HepG2 (cell line): Measurements from ENCODE around the gene IRAK4. TPM values are rescaled to one million over a fixed set of nuclear protein-coding genes. Genes with fewer than 3 reads are reported as not detected.

Experiments used
- ATAC-seq: fragments of 200-7000 bp; cut with Tn5 transposase; 3 replicates; pipeline ENCODE4 v1.9.1; 2020; ENCODE audit warnings: mild to moderate bottlenecking, moderate library complexity
- BruUV-seq: library from RNA; stranded (reverse); fragments of 400-500 nt; replicated peaks from 2 replicates; lab custom pipeline; 2021; lab: Mats Ljungman, UMichigan
- CTCF ChIA-PET: fragments of 300-600 bp; formaldehyde crosslinking; extraction: SDS; loops from one replicate; lab custom pipeline; 2021; ENCODE audit warnings: low total read pairs, inconsistent platforms, low intra/inter-chr PET ratio; lab: Yijun Ruan, JAX
- POLR2A ChIA-PET: fragments of 350-600 bp; sonication (Branson Sonifier 250); formaldehyde crosslinking; loops from one replicate; lab custom pipeline; 2020; ENCODE audit warnings: antibody characterized with exemption, inconsistent platforms; lab: Yijun Ruan, JAX
- DNase-seq: peaks from one replicate; pipeline ENCODE4 v3.0.0-alpha.2; 2015; ENCODE audit warnings: low spot score
- FAIRE-seq: peaks from 3 replicates; lab custom pipeline; 2011; peaks lifted over from hg19 to GRCh38; lab: Jason Lieb, UNC
- H2AFZ ChIP-seq: one replicate; pipeline ENCODE4 v1.6.1; 2011; ENCODE audit warnings: low read length, inconsistent platforms
- H3K27ac ChIP-seq: fragments of 300-600 bp; 3 replicates; pipeline ENCODE4 v1.8.0; 2011; ENCODE audit warnings: mixed run types, mild to moderate bottlenecking, mixed read lengths, low read length, inconsistent platforms; ENCODE audit not compliant: insufficient read depth; ENCODE audit errors: extremely low read length
- H3K27me3 ChIP-seq, 2 experiments: fragments of 200-600 bp in 1 of 2; 2 replicates in 1 of 2; 3 replicates in 1 of 2; pipeline versions ENCODE4 v1.6.0 to v1.8.0; 2011; ENCODE audit warnings: low read length in 2 of 2, mild to moderate bottlenecking in 2 of 2, moderate library complexity in 2 of 2, inconsistent platforms in 1 of 2; ENCODE audit not compliant: insufficient read depth in 2 of 2, control insufficient read depth in 1 of 2
- H3K36me3 ChIP-seq, 2 experiments: fragments of 200-600 bp in 1 of 2; replicated peaks in 1 of 2; 2 replicates in 1 of 2; 3 replicates in 1 of 2; pipeline versions ENCODE4 v1.5.1 to v1.8.0; 2011; ENCODE audit warnings: low read length in 2 of 2, inconsistent platforms in 1 of 2; ENCODE audit not compliant: insufficient read depth in 2 of 2, control insufficient read depth in 1 of 2
- H3K4me1 ChIP-seq: 2 replicates; pipeline ENCODE4 v1.5.1; 2012; ENCODE audit warnings: low read length, inconsistent platforms; ENCODE audit not compliant: insufficient read depth
- H3K4me2 ChIP-seq: 2 replicates; pipeline ENCODE4 v1.6.0; 2011; ENCODE audit warnings: low read depth, low read length, inconsistent platforms
- H3K4me3 ChIP-seq, 3 experiments: fragments of 200-600 bp in 1 of 3; sonication (generic), shearing (Covaris generic) in 1 of 3; replicated peaks in 1 of 3; 2 replicates each; pipeline ENCODE4 v1.5.1; 2011 to 2016; ENCODE audit warnings: low read length in 3 of 3, inconsistent platforms in 2 of 3, low read depth in 2 of 3, mild to moderate bottlenecking in 2 of 3, control low read depth in 1 of 3, mixed read lengths in 1 of 3; ENCODE audit not compliant: insufficient read depth in 1 of 3
- H3K79me2 ChIP-seq: one replicate; pipeline ENCODE4 v1.6.1; 2011; ENCODE audit warnings: low read length, inconsistent platforms; ENCODE audit not compliant: insufficient read depth
- H3K9ac ChIP-seq: 2 replicates; pipeline ENCODE4 v1.6.0; 2011; ENCODE audit warnings: mild to moderate bottlenecking, low read depth, low read length, inconsistent platforms; ENCODE audit not compliant: insufficient read depth
- H3K9me3 ChIP-seq: 2 replicates; pipeline ENCODE4 v1.5.1; 2012; ENCODE audit warnings: mild to moderate bottlenecking, low read length
- H4K20me1 ChIP-seq: 2 replicates; pipeline ENCODE4 v1.6.0; 2011; ENCODE audit warnings: inconsistent platforms, mild to moderate bottlenecking, low read length, moderate library complexity; ENCODE audit not compliant: insufficient read depth
- FOSL1 ChIP-seq: sonication (generic); formaldehyde crosslinking; IDR thresholded peaks from 2 replicates; pipeline ENCODE4 v1.9.0; 2021; ENCODE audit warnings: missing genetic modification reagents, borderline replicate concordance
- HDAC1 ChIP-seq: sonication (generic); formaldehyde crosslinking; IDR thresholded peaks from 2 replicates; pipeline ENCODE4 v1.5.1; 2020; ENCODE audit warnings: mild to moderate bottlenecking, missing genetic modification reagents
- HNRNPK ChIP-seq: fragments of 200-400 bp; formaldehyde crosslinking; IDR thresholded peaks from 2 replicates; pipeline ENCODE4 v1.6.1; 2018; ENCODE audit warnings: low read length, low read depth, moderate library complexity, mild to moderate bottlenecking; ENCODE audit not compliant: poor library complexity, severe bottlenecking
- IKZF4 ChIP-seq: sonication (generic); formaldehyde crosslinking; IDR thresholded peaks from 2 replicates; pipeline ENCODE4 v1.5.1; 2020; ENCODE audit warnings: borderline replicate concordance, mild to moderate bottlenecking, low read depth, missing genetic modification reagents; ENCODE audit errors: not compliant biosample characterization
- MBNL3 ChIP-seq: fragments of 250-450 bp; sonication (Bioruptor Pico); conservative IDR thresholded peaks from 2 replicates; pipeline ENCODE4 v1.8.0; 2022; ENCODE audit warnings: mild to moderate bottlenecking, inconsistent platforms
- MYNN ChIP-seq: sonication (generic); formaldehyde crosslinking; IDR thresholded peaks from 2 replicates; pipeline ENCODE4 v1.4.0; 2020; ENCODE audit warnings: mild to moderate bottlenecking, low read depth, missing genetic modification reagents
- ZNF572 ChIP-seq: sonication (generic); formaldehyde crosslinking; IDR thresholded peaks from 2 replicates; pipeline ENCODE4 v1.5.1; 2020; ENCODE audit warnings: mild to moderate bottlenecking, missing genetic modification reagents
- ZSCAN9 ChIP-seq: IDR thresholded peaks from 2 replicates; pipeline ENCODE4 v1.6.1; 2016; ENCODE audit warnings: borderline replicate concordance
- WGBS: methylation state at CpG from one replicate; pipeline ENCODE4 v1.1.6; 2017; ENCODE audit warnings: low lambda C conversion rate; 5-methylcytosine and 5-hydroxymethylcytosine counted together
- in situ Hi-C: cut with HindIII; loops from 2 replicates; pipeline ENCODE4 v1.10.0; 2017; ENCODE audit warnings: low pct_unique_long_range_greater_than_20kb; ENCODE audit not compliant: extremely low pct_ligation_motif_present
- intact Hi-C: fragments of 100-400 bp; cut with micrococcal nuclease; formaldehyde crosslinking; loops from one replicate; pipeline ENCODE4 v1.10.0; 2022; ENCODE audit not compliant: unreplicated experiment
- polyA plus RNA-seq, 8 experiments: library from polyadenylated mRNA; depleted of rRNA in 3 of 8; stranded (reverse) in 7 of 8; unstranded in 1 of 8; fragments of >200 nt; fragmentation: Illumina TruSeq in 4 of 8; extraction: Trizol in 4 of 8; gene quantifications; 2 replicates each; pipeline versions ENCODE4 v1.2.1 to v1.2.3, GENCODE V29; 2011 to 2016; ENCODE audit warnings: low read depth in 4 of 8, missing spikeins in 1 of 8, mixed read lengths in 1 of 8; ENCODE audit not compliant: insufficient read depth in 1 of 8
- total RNA-seq, 5 experiments: library from RNA; depleted of rRNA; stranded (reverse); fragments of >200 nt; fragmentation: Illumina TruSeq; extraction: Trizol; gene quantifications; 2 replicates each; pipeline ENCODE4 v1.2.3, GENCODE V29; 2016; ENCODE audit warnings: low read depth in 1 of 5
- TF ChIP-seq, protein P1 (sequence below): sonication (generic); formaldehyde crosslinking; conservative IDR thresholded peaks from 2 replicates; pipeline ENCODE4 v1.8.1; 2023; ENCODE audit warnings: missing genetic modification reagents
- TF ChIP-seq, protein P2 (sequence below): IDR thresholded peaks from 2 replicates; pipeline ENCODE4 v1.6.1; 2016; ENCODE audit warnings: low read depth, control low read depth
- TF ChIP-seq, protein P3 (sequence below): sonication (generic); formaldehyde crosslinking; IDR thresholded peaks from 2 replicates; pipeline ENCODE4 v1.4.0; 2020; ENCODE audit warnings: mild to moderate bottlenecking, low read depth, missing genetic modification reagents

The IRAK4 gene
- total and polyA plus RNA-seq, 2 of the 13 experiments (the other 11 are each of a cell fraction or from before 2014, with no cell fraction given) = 6.6 to 7.1 TPM

DNA sequence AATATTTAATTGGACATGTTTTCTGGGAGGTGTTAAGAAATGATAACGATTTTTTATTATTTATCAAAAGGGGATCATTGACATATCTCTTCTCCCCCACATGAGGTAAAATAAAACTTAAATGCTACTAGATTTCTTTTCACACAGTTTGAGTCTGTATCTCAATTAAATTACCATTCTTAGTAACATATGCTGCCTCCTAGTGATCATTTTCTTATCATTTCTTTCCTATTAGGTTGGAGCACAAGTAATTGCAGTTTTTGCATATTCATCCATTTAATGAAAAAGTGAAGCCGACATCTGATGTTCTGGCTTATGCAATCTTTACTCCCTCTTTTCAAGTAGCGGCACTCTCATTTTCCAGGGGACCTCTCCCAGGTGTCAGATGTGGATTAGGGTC lies 25.1 kb upstream of the IRAK4 start:
- H3K4me2 ChIP-seq = no peak overlapping the region
- WGBS = 87% methylated on average over 3 of the region's 3 CpGs
- FAIRE-seq (no peak), ATAC-seq (no peak), DNase-seq (no peak)
- peaks cover 1 to 50% of the 10 kb centered on the region in 2 experiments for H3K36me3 ChIP-seq
- no peak overlapping the region for H3K4me3 ChIP-seq
- H2AFZ ChIP-seq = no peak overlapping the region
- H3K4me1 ChIP-seq = no peaks in the 10 kb centered on the region
- no peak for TF ChIP-seq HDAC1 (CRISPR knock-in tag)
- TF ChIP-seq, protein P1, sequence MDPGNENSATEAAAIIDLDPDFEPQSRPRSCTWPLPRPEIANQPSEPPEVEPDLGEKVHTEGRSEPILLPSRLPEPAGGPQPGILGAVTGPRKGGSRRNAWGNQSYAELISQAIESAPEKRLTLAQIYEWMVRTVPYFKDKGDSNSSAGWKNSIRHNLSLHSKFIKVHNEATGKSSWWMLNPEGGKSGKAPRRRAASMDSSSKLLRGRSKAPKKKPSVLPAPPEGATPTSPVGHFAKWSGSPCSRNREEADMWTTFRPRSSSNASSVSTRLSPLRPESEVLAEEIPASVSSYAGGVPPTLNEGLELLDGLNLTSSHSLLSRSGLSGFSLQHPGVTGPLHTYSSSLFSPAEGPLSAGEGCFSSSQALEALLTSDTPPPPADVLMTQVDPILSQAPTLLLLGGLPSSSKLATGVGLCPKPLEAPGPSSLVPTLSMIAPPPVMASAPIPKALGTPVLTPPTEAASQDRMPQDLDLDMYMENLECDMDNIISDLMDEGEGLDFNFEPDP (CRISPR knock-in tag) = no peak
- no peak for TF ChIP-seq ZNF572
- no peak for TF ChIP-seq MYNN (CRISPR knock-in tag)
- TF ChIP-seq MBNL3 (CRISPR knock-in tag) = no peak
- no peaks in the 10 kb centered on the region for H3K79me2 ChIP-seq
- intact Hi-C loops = no loop called here
- in situ Hi-C loops = no loop called here
- BruUV-seq = no TSS peak
- CTCF ChIA-PET = no interaction called here
- no peak overlapping the region for H3K9ac ChIP-seq
- no peak overlapping the region for H3K27ac ChIP-seq
- H3K9me3 ChIP-seq = no peaks in the 10 kb centered on the region
- H3K27me3 ChIP-seq = no peaks in the 10 kb centered on the region
- no peaks in the 10 kb centered on the region for H4K20me1 ChIP-seq
- POLR2A ChIA-PET = no interaction called here

DNA sequence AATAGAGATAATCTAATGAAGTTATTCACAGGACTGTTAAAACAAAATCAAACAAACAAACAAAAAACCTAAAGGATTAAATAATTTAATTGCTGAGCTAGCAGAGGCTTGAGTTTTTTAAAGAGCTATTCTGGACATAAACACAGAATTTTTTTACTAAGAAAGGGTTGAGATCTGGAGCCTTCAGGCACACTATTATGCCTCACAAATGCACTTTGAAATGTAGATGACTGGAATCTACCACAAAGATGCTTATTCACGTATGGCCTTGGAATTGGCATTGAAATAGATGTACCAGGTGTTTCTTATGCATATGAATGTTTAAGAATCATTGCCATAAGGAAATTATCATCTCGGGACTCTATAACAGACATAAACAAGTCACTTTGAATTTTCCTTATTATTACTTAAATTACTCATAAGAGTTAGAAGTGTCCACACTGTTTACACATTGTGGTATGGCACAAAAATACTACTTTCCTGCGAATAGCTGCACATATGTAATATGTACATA lies 21.8 kb upstream of the IRAK4 start:
- ChIA-PET POLR2A (no interaction called here), CTCF (no interaction called here)
- over 99% methylated on average over 3 of the region's 3 CpGs for WGBS
- H3K36me3 ChIP-seq = peaks cover 2 to 38% of the 10 kb centered on the region in 2 experiments
- TF ChIP-seq HNRNPK (no peak), IKZF4 (CRISPR knock-in tag) (no peak), ZSCAN9 (no peak), FOSL1 (no peak)
- TF ChIP-seq, protein P2, sequence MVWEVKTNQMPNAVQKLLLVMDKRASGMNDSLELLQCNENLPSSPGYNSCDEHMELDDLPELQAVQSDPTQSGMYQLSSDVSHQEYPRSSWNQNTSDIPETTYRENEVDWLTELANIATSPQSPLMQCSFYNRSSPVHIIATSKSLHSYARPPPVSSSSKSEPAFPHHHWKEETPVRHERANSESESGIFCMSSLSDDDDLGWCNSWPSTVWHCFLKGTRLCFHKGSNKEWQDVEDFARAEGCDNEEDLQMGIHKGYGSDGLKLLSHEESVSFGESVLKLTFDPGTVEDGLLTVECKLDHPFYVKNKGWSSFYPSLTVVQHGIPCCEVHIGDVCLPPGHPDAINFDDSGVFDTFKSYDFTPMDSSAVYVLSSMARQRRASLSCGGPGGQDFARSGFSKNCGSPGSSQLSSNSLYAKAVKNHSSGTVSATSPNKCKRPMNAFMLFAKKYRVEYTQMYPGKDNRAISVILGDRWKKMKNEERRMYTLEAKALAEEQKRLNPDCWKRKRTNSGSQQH = no peak
- TF ChIP-seq, protein P3, sequence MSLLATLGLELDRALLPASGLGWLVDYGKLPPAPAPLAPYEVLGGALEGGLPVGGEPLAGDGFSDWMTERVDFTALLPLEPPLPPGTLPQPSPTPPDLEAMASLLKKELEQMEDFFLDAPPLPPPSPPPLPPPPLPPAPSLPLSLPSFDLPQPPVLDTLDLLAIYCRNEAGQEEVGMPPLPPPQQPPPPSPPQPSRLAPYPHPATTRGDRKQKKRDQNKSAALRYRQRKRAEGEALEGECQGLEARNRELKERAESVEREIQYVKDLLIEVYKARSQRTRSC (CRISPR knock-in tag) = no peak
- H3K9me3 ChIP-seq = no peaks in the 10 kb centered on the region
- H3K27ac ChIP-seq = no peak overlapping the region
- no peaks in the 10 kb centered on the region for H3K79me2 ChIP-seq
- in situ Hi-C loops (no loop called here), intact Hi-C loops (no loop called here)
- FAIRE-seq (no peak), DNase-seq (no peak), ATAC-seq (no peak)
- H3K4me3 ChIP-seq = no peak overlapping the region
- BruUV-seq = no TSS peak
- no peak overlapping the region for H3K4me2 ChIP-seq
- no peaks in the 10 kb centered on the region for H3K4me1 ChIP-seq
- H2AFZ ChIP-seq = no peak overlapping the region
- H3K9ac ChIP-seq = no peak overlapping the region
- H3K27me3 ChIP-seq = no peaks in the 10 kb centered on the region
- H4K20me1 ChIP-seq = no peaks in the 10 kb centered on the region
